Effector memory CD8-positive, alpha-beta T cell (primary cell): ENCODE results near the gene HIVEP3.

Source experiments
- ATAC-seq: fragments of 150-1000 bp; cut with Tn5 transposase; replicated peaks from 2 replicates; pipeline ENCODE4 v1.10.0; 2021; ENCODE audit warnings: mild to moderate bottlenecking, moderate library complexity
- DNase-seq, 3 experiments: peaks; one replicate each; pipeline ENCODE4 v3.0.0; 2021
- H3K27ac Mint-ChIP-seq, 2 donors: one replicate each; pipeline ENCODE4 v1.8.0; 2022; ENCODE audit warnings: mild to moderate bottlenecking in 2 of 2, mixed read lengths in 2 of 2, moderate library complexity in 2 of 2
- H3K27me3 Mint-ChIP-seq, 2 donors: one replicate each; pipeline ENCODE4 v1.8.0; 2022; ENCODE audit warnings: mixed read lengths in 2 of 2
- H3K36me3 Mint-ChIP-seq: one replicate; pipeline ENCODE4 v1.8.0; 2022; ENCODE audit warnings: mild to moderate bottlenecking, moderate library complexity, mixed read lengths; ENCODE audit not compliant: insufficient read depth
- H3K4me1 Mint-ChIP-seq, 2 donors: one replicate each; pipeline ENCODE4 v1.8.0; 2022; ENCODE audit warnings: low read depth in 2 of 2, mixed read lengths in 2 of 2
- H3K4me3 Mint-ChIP-seq, 2 donors: one replicate each; pipeline ENCODE4 v1.8.0; 2022; ENCODE audit warnings: mild to moderate bottlenecking in 2 of 2, mixed read lengths in 2 of 2, moderate library complexity in 2 of 2
- H3K9me3 Mint-ChIP-seq, 2 donors: one replicate each; pipeline ENCODE4 v1.8.0; 2022; ENCODE audit warnings: mixed read lengths in 2 of 2

The HIVEP3 gene

GRCh38 chr1:41664861-41665640 lies 253.7 kb downstream of the HIVEP3 start:
- DNase-seq (no peak), ATAC-seq (no peak)
- H3K27ac Mint-ChIP-seq = peak overlapping the region; percentile 67 to 82
- H3K36me3 Mint-ChIP-seq = no peaks in the 10 kb centered on the region
- no peaks in the 10 kb centered on the region for H3K9me3 Mint-ChIP-seq
- peaks cover 43 to 60% of the 10 kb centered on the region in 2 donors for H3K4me1 Mint-ChIP-seq
- no peak overlapping the region for H3K4me3 Mint-ChIP-seq
- H3K27me3 Mint-ChIP-seq = no peaks in the 10 kb centered on the region

- no peaks in the 10 kb centered on the region for H3K36me3 Mint-ChIP-seq
These were observed 254.9 kb downstream of the HIVEP3 start for GRCh38 chr1:41663671-41664400.

GRCh38 chr1:41662765-41663437 lies 255.8 kb downstream of the HIVEP3 start:
- Mint-ChIP-seq H3K4me1 (peaks cover 47 to 66% of the 10 kb centered on the region in 2 donors), H3K27me3 (no peaks in the 10 kb centered on the region), H3K27ac (peak overlapping the region; percentile 67 to 82), H3K4me3 (peak overlapping the region; percentile 54), H3K36me3 (no peaks in the 10 kb centered on the region), H3K9me3 (no peaks in the 10 kb centered on the region)
- DNase-seq = no peak
- no peak for ATAC-seq

More at GRCh38 chr1:41663671-41664400, 254.9 kb downstream of the HIVEP3 start:
- H3K27ac Mint-ChIP-seq = peak overlapping the region; percentile 67 to 82
- peak overlapping the region; percentile 20 to 45 for H3K4me3 Mint-ChIP-seq
- no peaks in the 10 kb centered on the region for H3K27me3 Mint-ChIP-seq
- H3K9me3 Mint-ChIP-seq = no peaks in the 10 kb centered on the region
- no peak for DNase-seq
- H3K4me1 Mint-ChIP-seq = peaks cover 50 to 68% of the 10 kb centered on the region in 2 donors
- ATAC-seq = no peak

- H3K4me1 Mint-ChIP-seq = peaks cover 46 to 65% of the 10 kb centered on the region in 2 donors
- peak overlapping the region; percentile 90 to 94 for H3K4me3 Mint-ChIP-seq
- peak overlapping the region; percentile 82 for H3K27ac Mint-ChIP-seq
- DNase-seq (peak; percentile 60 to 71 (median 64)), ATAC-seq (peak; percentile 87)
- H3K36me3 Mint-ChIP-seq = no peaks in the 10 kb centered on the region
- no peaks in the 10 kb centered on the region for H3K9me3 Mint-ChIP-seq
- H3K27me3 Mint-ChIP-seq = no peaks in the 10 kb centered on the region
These were observed 256.5 kb downstream of the HIVEP3 start for GRCh38 chr1:41662061-41662764.

GRCh38 chr1:41661428-41662060 lies 257.2 kb downstream of the HIVEP3 start:
- ATAC-seq = peak; percentile 12
- DNase-seq = no peak
- Mint-ChIP-seq H3K4me1 (peaks cover 45 to 65% of the 10 kb centered on the region in 2 donors), H3K4me3 (peak overlapping the region; percentile 90 to 94), H3K9me3 (no peaks in the 10 kb centered on the region), H3K27me3 (no peaks in the 10 kb centered on the region), H3K27ac (peak overlapping the region; percentile 82 to 89), H3K36me3 (no peaks in the 10 kb centered on the region)

GRCh38 chr1:41660570-41661427 lies 257.9 kb downstream of the HIVEP3 start:
- H3K4me1 Mint-ChIP-seq = peaks cover 47 to 65% of the 10 kb centered on the region in 2 donors
- H3K4me3 Mint-ChIP-seq = peak overlapping the region; percentile 90 to 94
- H3K36me3 Mint-ChIP-seq = no peaks in the 10 kb centered on the region
- H3K9me3 Mint-ChIP-seq = no peaks in the 10 kb centered on the region
- H3K27ac Mint-ChIP-seq = peak overlapping the region; percentile 82 to 89
- ATAC-seq = no peak
- DNase-seq = no peak
- H3K27me3 Mint-ChIP-seq = no peaks in the 10 kb centered on the region

- Mint-ChIP-seq H3K4me1 (peaks cover 52 to 64% of the 10 kb centered on the region in 2 donors), H3K27ac (no peak overlapping the region), H3K36me3 (no peaks in the 10 kb centered on the region), H3K9me3 (no peaks in the 10 kb centered on the region), H3K4me3 (peak overlapping the region; percentile 0 to 7), H3K27me3 (no peaks in the 10 kb centered on the region)
- DNase-seq (no peak), ATAC-seq (no peak)
These were observed 258.8 kb downstream of the HIVEP3 start for GRCh38 chr1:41659903-41660302.

- no peaks in the 10 kb centered on the region for H3K36me3 Mint-ChIP-seq
- no peaks in the 10 kb centered on the region for H3K9me3 Mint-ChIP-seq
- ATAC-seq = no peak
- no peaks in the 10 kb centered on the region for H3K27me3 Mint-ChIP-seq
- H3K4me1 Mint-ChIP-seq = peaks cover 53 to 63% of the 10 kb centered on the region in 2 donors
- H3K27ac Mint-ChIP-seq = no peak overlapping the region
- H3K4me3 Mint-ChIP-seq = no peak overlapping the region
- no peak for DNase-seq
These were observed 259.6 kb downstream of the HIVEP3 start for GRCh38 chr1:41659159-41659495.

- no peak overlapping the region for H3K4me3 Mint-ChIP-seq
- H3K4me1 Mint-ChIP-seq = peaks cover 48 to 63% of the 10 kb centered on the region in 2 donors
- ATAC-seq (no peak), DNase-seq (no peak)
- H3K9me3 Mint-ChIP-seq = no peaks in the 10 kb centered on the region
- H3K27me3 Mint-ChIP-seq = no peaks in the 10 kb centered on the region
- no peaks in the 10 kb centered on the region for H3K36me3 Mint-ChIP-seq
- no peak overlapping the region for H3K27ac Mint-ChIP-seq
These were observed 260.1 kb downstream of the HIVEP3 start for GRCh38 chr1:41658431-41659158.

- no peaks in the 10 kb centered on the region for H3K9me3 Mint-ChIP-seq
- ATAC-seq (no peak), DNase-seq (no peak)
- no peaks in the 10 kb centered on the region for H3K36me3 Mint-ChIP-seq
- no peak overlapping the region for H3K4me3 Mint-ChIP-seq
- no peak overlapping the region for H3K27ac Mint-ChIP-seq
- H3K4me1 Mint-ChIP-seq = peaks cover 52 to 68% of the 10 kb centered on the region in 2 donors
- H3K27me3 Mint-ChIP-seq = no peaks in the 10 kb centered on the region
These were observed 260.9 kb downstream of the HIVEP3 start for GRCh38 chr1:41657679-41658295.

- H3K4me1 Mint-ChIP-seq = peaks cover 55 to 72% of the 10 kb centered on the region in 2 donors
- no peak for DNase-seq
- H3K27ac Mint-ChIP-seq = peak overlapping the region in 1 of 2 donors; percentile 10
- H3K9me3 Mint-ChIP-seq = no peaks in the 10 kb centered on the region
- H3K4me3 Mint-ChIP-seq = no peak overlapping the region
- no peaks in the 10 kb centered on the region for H3K36me3 Mint-ChIP-seq
- H3K27me3 Mint-ChIP-seq = no peaks in the 10 kb centered on the region
- ATAC-seq = no peak
These were observed 261.8 kb downstream of the HIVEP3 start for GRCh38 chr1:41656825-41657500.
